Activated T-helper 1 cell treated with anti-CD3 and anti-CD28 coated beads, Interleukin-12 subunit alpha, Interleukin-12 subunit beta, Interleukin-2, Interleukin-4 antibody, amounts not matched to agents 30 ng/mL and 10 ng/mL and 1 ng/mL, durations not matched to agents 14 hours and 24 hours and 36 hours (primary cell): ENCODE measurements around the gene RPL37A. TPM values are rescaled to one million over a fixed set of nuclear protein-coding genes. Genes with fewer than 3 reads are reported as not detected.
"Not testable (repeated sequence)": the region's sequence is repeated elsewhere in the genome, so short reads cannot be mapped to it uniquely, and the experiment has no call there.

Experiments
- DNase-seq: peaks from one replicate; pipeline ENCODE4 v3.0.0; 2021; ENCODE audit warnings: low spot score
- H3K27ac Mint-ChIP-seq: one replicate; pipeline ENCODE4 v1.8.0; 2021; ENCODE audit warnings: mild to moderate bottlenecking, mixed read lengths
- H3K27me3 Mint-ChIP-seq: one replicate; pipeline ENCODE4 v1.8.0; 2022; ENCODE audit warnings: mild to moderate bottlenecking, moderate library complexity, mixed read lengths; ENCODE audit not compliant: insufficient read depth
- H3K36me3 Mint-ChIP-seq: one replicate; pipeline ENCODE4 v1.8.0; 2021; ENCODE audit warnings: low read depth, mixed read lengths
- H3K4me1 Mint-ChIP-seq: one replicate; pipeline ENCODE4 v1.8.0; 2021; ENCODE audit warnings: low read depth, mixed read lengths
- H3K4me3 Mint-ChIP-seq: one replicate; pipeline ENCODE4 v1.8.0; 2021; ENCODE audit warnings: mild to moderate bottlenecking, moderate library complexity, mixed read lengths
- H3K9me3 Mint-ChIP-seq: one replicate; pipeline ENCODE4 v1.8.0; 2021; ENCODE audit warnings: mixed read lengths
- intact Hi-C: fragments of 100-400 bp; cut with micrococcal nuclease; formaldehyde crosslinking; loops from one replicate; pipeline ENCODE4 v1.15.1; 2024
- total RNA-seq: library from RNA; stranded (reverse); gene quantifications from 2 replicates; pipeline ENCODE4 v1.2.3, GENCODE V29; 2022

Gene RPL37A
- total RNA-seq, 1 donor from 2014 or later = 2,922 TPM

GRCh38 chr2:216507220-216508160 lies 8.8 kb downstream of the RPL37A start:
- no peaks in the 10 kb centered on the region for H3K27me3 Mint-ChIP-seq
- H3K27ac Mint-ChIP-seq = no peak overlapping the region
- peaks cover 45% of the 10 kb centered on the region for H3K36me3 Mint-ChIP-seq

DNA sequence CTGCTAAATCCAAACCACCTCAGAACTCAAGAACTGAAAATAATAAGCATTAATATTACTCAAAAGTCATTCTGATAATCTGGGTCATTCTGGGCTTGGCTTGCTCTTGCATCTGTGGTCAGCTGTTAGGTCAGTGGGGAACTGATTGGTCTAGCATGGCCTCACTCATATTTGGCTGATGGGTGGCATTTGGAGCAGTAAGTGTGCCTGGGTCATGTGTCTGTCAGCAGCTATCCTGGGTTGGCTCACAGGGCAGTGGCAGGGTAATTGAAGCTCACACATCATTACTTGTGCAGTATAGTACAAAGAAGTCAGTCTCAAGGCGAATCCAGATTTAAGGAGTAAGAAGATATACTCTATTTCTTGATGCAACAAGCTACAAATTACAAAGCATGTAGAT lies 9.6 kb downstream of the RPL37A start:
- intact Hi-C loops = no loop called here
- Mint-ChIP-seq H3K4me3 (no peak overlapping the region), H3K27me3 (no peaks in the 10 kb centered on the region), H3K4me1 (peaks cover 23% of the 10 kb centered on the region), H3K36me3 (peaks cover 38% of the 10 kb centered on the region), H3K27ac (peak overlapping the region; percentile 31), H3K9me3 (no peaks in the 10 kb centered on the region)
- no peak for DNase-seq

More at GRCh38 chr2:216507220-216508160, 8.8 kb downstream of the RPL37A start:
- Mint-ChIP-seq H3K4me3 (no peak overlapping the region), H3K4me1 (peaks cover 30% of the 10 kb centered on the region), H3K9me3 (no peaks in the 10 kb centered on the region)
- intact Hi-C loops = no loop called here
- no peak for DNase-seq

DNA sequence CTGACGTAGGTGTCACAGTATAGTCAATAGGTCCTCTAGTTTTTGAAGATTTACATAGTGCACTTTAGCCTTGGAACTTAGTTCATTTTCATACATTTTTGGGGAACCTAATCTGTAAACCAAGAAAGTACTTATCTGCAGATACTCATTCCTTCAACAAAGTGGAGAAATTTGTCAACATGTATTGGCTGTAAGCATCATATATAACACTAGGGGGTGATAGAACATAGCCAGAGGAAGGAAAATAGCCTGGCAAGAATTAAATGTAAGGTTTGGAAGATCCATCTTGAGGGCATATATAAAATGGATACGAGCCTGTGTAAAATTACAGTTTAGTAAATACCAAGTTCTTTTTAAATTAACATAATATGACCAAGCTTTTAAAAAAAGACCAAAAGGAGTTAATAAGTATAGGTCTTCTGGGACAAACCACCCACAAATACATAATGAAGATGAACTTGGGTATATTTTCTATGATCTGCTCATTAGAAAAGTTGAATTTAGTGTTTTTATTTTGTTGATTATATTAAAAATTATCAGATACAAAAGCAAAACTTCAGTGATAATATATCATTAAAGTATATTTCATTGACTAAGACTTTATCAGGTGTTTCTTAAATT lies 18.2 kb downstream of the RPL37A start:
- Mint-ChIP-seq H3K4me1 (no peaks in the 10 kb centered on the region), H3K36me3 (no peaks in the 10 kb centered on the region), H3K9me3 (no peaks in the 10 kb centered on the region), H3K4me3 (no peak overlapping the region), H3K27me3 (no peaks in the 10 kb centered on the region), H3K27ac (no peak overlapping the region)
- intact Hi-C loops = loop anchor here (5.0 kb wide), 1 partner anchor 1195 kb away; no protein-coding TSS in a partner anchor
- DNase-seq = no peak

DNA sequence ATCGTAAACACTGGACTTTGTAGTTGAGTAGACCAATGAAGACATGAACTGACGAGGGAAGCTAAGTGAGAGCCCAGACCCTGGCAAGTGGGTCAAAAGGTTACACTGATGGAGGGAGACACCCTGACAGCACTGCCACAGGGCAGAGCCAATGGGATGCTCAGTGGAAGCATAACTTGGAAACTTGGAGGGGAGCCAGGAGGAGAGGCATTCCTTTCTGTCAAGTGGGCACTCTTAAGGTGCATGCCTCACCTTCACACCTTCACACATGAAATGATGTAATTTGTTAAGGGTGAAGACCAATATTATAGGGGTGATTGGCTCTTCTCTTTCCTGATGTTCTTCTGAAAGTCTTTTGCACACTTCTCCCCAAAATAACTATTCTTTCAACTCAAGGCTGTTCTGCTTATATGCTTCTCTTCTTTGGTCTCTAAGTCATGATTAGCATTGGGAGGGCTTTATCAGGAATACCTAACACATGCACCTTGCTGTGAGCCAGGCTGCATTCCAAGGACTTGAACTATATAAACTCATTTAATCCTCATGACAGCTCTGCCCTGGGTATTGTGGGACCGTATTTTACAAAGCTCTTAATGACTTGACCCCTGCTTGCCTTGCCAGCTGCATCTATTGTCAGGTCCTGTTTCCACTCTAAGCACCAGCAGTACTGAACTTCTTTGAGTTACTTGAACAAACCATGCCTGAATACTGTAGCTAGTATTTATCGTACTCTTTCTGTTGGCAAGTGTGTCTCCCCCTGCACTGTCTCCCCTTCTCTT lies 19.0 kb downstream of the RPL37A start:
- H3K4me1 Mint-ChIP-seq = no peaks in the 10 kb centered on the region
- H3K4me3 Mint-ChIP-seq = no peak overlapping the region
- H3K27ac Mint-ChIP-seq = no peak overlapping the region
- intact Hi-C loops = loop anchor here (5.0 kb wide), 1 partner anchor 1195 kb away; no protein-coding TSS in a partner anchor
- DNase-seq = no peak
- H3K36me3 Mint-ChIP-seq = no peaks in the 10 kb centered on the region
- H3K9me3 Mint-ChIP-seq = no peaks in the 10 kb centered on the region
- no peaks in the 10 kb centered on the region for H3K27me3 Mint-ChIP-seq

GRCh38 chr2:216518566-216519119 lies 20.0 kb downstream of the RPL37A start:
- intact Hi-C loops = loop anchor here (1.0 to 5.0 kb wide), 3 partner anchors 148 to 1194 kb away; no protein-coding TSS in a partner anchor

DNA sequence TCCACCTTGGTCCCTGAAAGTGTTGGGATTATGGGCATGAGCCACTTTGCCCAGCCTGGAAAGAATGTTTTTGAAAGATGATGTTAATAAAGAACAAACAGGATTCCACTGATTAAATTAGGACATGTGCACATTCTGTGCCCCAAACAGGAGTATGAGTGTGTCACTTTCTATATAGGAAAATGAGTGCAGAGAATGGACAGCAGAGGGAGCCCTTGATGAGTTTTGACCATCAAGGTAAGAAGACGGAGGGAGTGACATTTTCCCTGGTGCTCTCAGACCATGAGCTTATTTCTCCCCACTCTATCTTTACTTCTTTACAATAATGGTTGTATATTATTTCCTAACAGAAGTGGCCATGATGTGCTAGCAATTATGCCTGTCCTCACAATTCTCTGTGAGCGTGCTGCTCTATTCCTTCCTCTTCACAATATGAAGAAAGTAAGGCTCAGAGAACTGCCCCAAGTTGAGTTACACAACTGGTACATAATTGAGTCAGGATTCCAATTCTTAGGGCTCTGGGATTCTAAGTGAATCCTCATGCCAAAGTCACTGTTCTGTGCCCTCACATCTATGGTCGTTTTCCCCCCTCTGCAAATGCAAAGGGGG lies 20.6 kb downstream of the RPL37A start:
- intact Hi-C loops = loop anchor here (1.0 to 5.0 kb wide), 3 partner anchors 147 to 1193 kb away; no protein-coding TSS in a partner anchor
- H3K27ac Mint-ChIP-seq = no peak overlapping the region
- no peaks in the 10 kb centered on the region for H3K27me3 Mint-ChIP-seq
- peak; percentile 39 for DNase-seq
- H3K9me3 Mint-ChIP-seq = no peaks in the 10 kb centered on the region
- H3K4me3 Mint-ChIP-seq = no peak overlapping the region
- H3K36me3 Mint-ChIP-seq = no peaks in the 10 kb centered on the region
- no peaks in the 10 kb centered on the region for H3K4me1 Mint-ChIP-seq

More at GRCh38 chr2:216518566-216519119, 20.0 kb downstream of the RPL37A start:
- H3K9me3 Mint-ChIP-seq, DNase-seq, H3K27me3 Mint-ChIP-seq, H3K4me3 Mint-ChIP-seq, H3K4me1 Mint-ChIP-seq, H3K36me3 Mint-ChIP-seq, H3K27ac Mint-ChIP-seq: not testable (repeated sequence)

GRCh38 chr2:216520112-216520511 lies 21.5 kb downstream of the RPL37A start:
- Mint-ChIP-seq H3K27ac (no peak overlapping the region), H3K4me3 (no peak overlapping the region), H3K4me1 (no peaks in the 10 kb centered on the region), H3K36me3 (no peaks in the 10 kb centered on the region), H3K9me3 (no peaks in the 10 kb centered on the region), H3K27me3 (no peaks in the 10 kb centered on the region)
- no peak for DNase-seq
- intact Hi-C loops = no loop called here

GRCh38 chr2:216522892-216523502 lies 24.4 kb downstream of the RPL37A start:
- Mint-ChIP-seq H3K4me3 (no peak overlapping the region), H3K9me3 (no peaks in the 10 kb centered on the region), H3K4me1 (no peaks in the 10 kb centered on the region), H3K27me3 (no peaks in the 10 kb centered on the region), H3K36me3 (no peaks in the 10 kb centered on the region), H3K27ac (no peak overlapping the region)
- intact Hi-C loops = no loop called here
- no peak for DNase-seq

DNA sequence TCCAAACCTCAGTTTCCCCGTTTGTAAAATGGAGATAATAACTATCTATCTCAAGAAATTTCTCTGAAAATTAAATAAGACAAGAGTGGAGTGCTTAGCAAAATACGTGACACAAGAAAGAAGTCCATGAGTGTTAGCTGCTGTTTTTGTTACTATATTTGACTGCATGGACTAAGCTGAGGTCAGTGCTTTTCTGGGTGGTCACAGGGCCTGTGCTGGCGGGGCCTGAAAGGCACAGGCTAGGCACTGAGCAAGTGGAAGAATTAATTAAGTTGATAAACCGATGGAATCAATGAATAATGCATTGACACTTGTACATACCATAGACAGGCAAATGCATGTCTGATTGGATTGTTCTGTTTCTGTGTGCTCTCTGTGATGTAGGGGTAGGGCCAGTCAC lies 27.3 kb downstream of the RPL37A start:
- Mint-ChIP-seq H3K4me1 (no peaks in the 10 kb centered on the region), H3K9me3 (no peaks in the 10 kb centered on the region), H3K36me3 (no peaks in the 10 kb centered on the region), H3K27me3 (no peaks in the 10 kb centered on the region), H3K4me3 (no peak overlapping the region), H3K27ac (no peak overlapping the region)
- intact Hi-C loops = no loop called here
- no peak for DNase-seq

DNA sequence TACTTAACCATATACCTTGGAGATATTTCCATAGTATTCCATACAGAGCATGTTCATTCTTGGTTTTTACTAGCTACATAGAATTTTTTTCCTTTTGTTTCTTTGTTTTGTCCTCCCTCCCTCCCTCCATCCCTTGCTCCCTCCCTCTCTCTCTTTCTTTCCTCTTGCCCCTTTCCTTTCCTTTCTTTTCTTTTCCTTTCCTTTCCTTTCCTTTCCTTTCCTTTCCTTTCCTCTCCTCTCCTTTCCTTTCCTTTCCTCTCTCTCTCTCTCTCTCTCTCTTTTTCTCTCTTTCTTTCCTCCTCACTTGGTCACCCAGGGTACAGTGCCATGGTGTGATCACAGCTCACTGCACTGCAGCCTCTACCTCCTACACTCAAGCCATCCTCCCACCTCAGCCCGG lies 28.3 kb downstream of the RPL37A start:
- H3K27ac Mint-ChIP-seq = no peak overlapping the region
- H3K4me3 Mint-ChIP-seq = no peak overlapping the region
- intact Hi-C loops = no loop called here
- H3K36me3 Mint-ChIP-seq = no peaks in the 10 kb centered on the region
- no peaks in the 10 kb centered on the region for H3K4me1 Mint-ChIP-seq
- no peaks in the 10 kb centered on the region for H3K9me3 Mint-ChIP-seq
- no peak for DNase-seq
- no peaks in the 10 kb centered on the region for H3K27me3 Mint-ChIP-seq

DNA sequence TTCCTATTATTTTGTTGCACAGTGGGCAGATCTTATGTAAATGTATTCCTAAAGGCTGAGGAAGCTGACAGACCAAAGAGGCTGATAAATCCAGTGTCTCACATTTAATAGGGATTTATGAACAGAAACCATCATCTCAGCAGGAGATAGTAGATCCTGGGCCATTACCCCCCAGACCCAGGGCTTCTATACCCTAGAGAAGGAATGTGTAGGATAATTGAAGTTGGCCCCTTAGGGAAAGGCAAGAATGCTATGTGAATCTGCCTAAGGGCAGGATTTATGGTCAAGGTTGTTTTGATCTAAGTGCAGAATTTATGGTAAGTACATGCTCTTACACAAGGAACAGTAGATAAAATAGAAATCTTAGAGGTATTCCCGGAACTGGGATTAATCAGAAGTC lies 29.0 kb downstream of the RPL37A start:
- Mint-ChIP-seq H3K27ac (no peak overlapping the region), H3K36me3 (no peaks in the 10 kb centered on the region), H3K4me3 (no peak overlapping the region), H3K27me3 (no peaks in the 10 kb centered on the region), H3K4me1 (no peaks in the 10 kb centered on the region), H3K9me3 (no peaks in the 10 kb centered on the region)
- DNase-seq = no peak
- intact Hi-C loops = no loop called here

GRCh38 chr2:216532562-216532961 lies 33.9 kb downstream of the RPL37A start:
- no peak overlapping the region for H3K4me3 Mint-ChIP-seq
- H3K27me3 Mint-ChIP-seq = no peaks in the 10 kb centered on the region
- DNase-seq = no peak
- no peaks in the 10 kb centered on the region for H3K9me3 Mint-ChIP-seq
- H3K4me1 Mint-ChIP-seq = peaks cover 8% of the 10 kb centered on the region
- H3K27ac Mint-ChIP-seq = no peak overlapping the region
- intact Hi-C loops = no loop called here
- no peaks in the 10 kb centered on the region for H3K36me3 Mint-ChIP-seq
